ENCODE measurements around the gene SORBS1. TPM values are rescaled to one million over a fixed set of nuclear protein-coding genes. Genes with fewer than 3 reads are reported as not detected.

The SORBS1 gene
- total RNA-seq, 1 donor from 2014 or later = 30.7 TPM

- peaks cover 32% of the 10 kb centered on the region for H3K4me1 Mint-ChIP-seq (ENCODE audit: low read depth)
- DNase-seq (ENCODE audit: low spot score, unreplicated experiment) = no peak
- H3K27me3 Mint-ChIP-seq = peaks cover 4% of the 10 kb centered on the region
- no peak for TF ChIP-seq CTCF (IDR thresholded peaks at IDR 0.05; ENCODE audit: unreplicated experiment)
- H3K36me3 Mint-ChIP-seq (ENCODE audit: insufficient read depth) = no peaks in the 10 kb centered on the region
- no peak overlapping the region for H3K4me3 Mint-ChIP-seq (ENCODE audit: low read depth)
- H3K9me3 Mint-ChIP-seq (ENCODE audit: low read depth) = no peaks in the 10 kb centered on the region
- H3K27ac Mint-ChIP-seq = no peak overlapping the region
Measured at GRCh38 chr10:95509251-95509650, 51.9 kb downstream of the SORBS1 start.

GRCh38 chr10:95508730-95509129 is 52.4 kb downstream of the SORBS1 start:
- Mint-ChIP-seq H3K4me1 (ENCODE audit: low read depth) (peaks cover 32% of the 10 kb centered on the region), H3K27me3 (peaks cover 5% of the 10 kb centered on the region), H3K9me3 (ENCODE audit: low read depth) (no peaks in the 10 kb centered on the region), H3K4me3 (ENCODE audit: low read depth) (no peak overlapping the region), H3K36me3 (ENCODE audit: insufficient read depth) (no peaks in the 10 kb centered on the region), H3K27ac (no peak overlapping the region)
- DNase-seq (ENCODE audit: low spot score, unreplicated experiment) = no peak
- no peak for TF ChIP-seq CTCF (IDR thresholded peaks at IDR 0.05; ENCODE audit: unreplicated experiment)

GRCh38 chr10:95506056-95506737 is 55.0 kb downstream of the SORBS1 start:
- no peak for DNase-seq (ENCODE audit: low spot score, unreplicated experiment)
- H3K9me3 Mint-ChIP-seq (ENCODE audit: low read depth) = no peaks in the 10 kb centered on the region
- no peaks in the 10 kb centered on the region for H3K36me3 Mint-ChIP-seq (ENCODE audit: insufficient read depth)
- no peak overlapping the region for H3K4me3 Mint-ChIP-seq (ENCODE audit: low read depth)
- peaks cover 5% of the 10 kb centered on the region for H3K27me3 Mint-ChIP-seq
- TF ChIP-seq CTCF (IDR thresholded peaks at IDR 0.05; ENCODE audit: unreplicated experiment) = no peak
- peaks cover 33% of the 10 kb centered on the region for H3K4me1 Mint-ChIP-seq (ENCODE audit: low read depth)
- no peak overlapping the region for H3K27ac Mint-ChIP-seq

- no peak for TF ChIP-seq CTCF (IDR thresholded peaks at IDR 0.05; ENCODE audit: unreplicated experiment)
- no peak overlapping the region for H3K27ac Mint-ChIP-seq
- DNase-seq (ENCODE audit: low spot score, unreplicated experiment) = no peak
- peaks cover 5% of the 10 kb centered on the region for H3K27me3 Mint-ChIP-seq
- peaks cover 34% of the 10 kb centered on the region for H3K4me1 Mint-ChIP-seq (ENCODE audit: low read depth)
- H3K36me3 Mint-ChIP-seq (ENCODE audit: insufficient read depth) = no peaks in the 10 kb centered on the region
- H3K9me3 Mint-ChIP-seq (ENCODE audit: low read depth) = no peaks in the 10 kb centered on the region
- no peak overlapping the region for H3K4me3 Mint-ChIP-seq (ENCODE audit: low read depth)
Measured at GRCh38 chr10:95505641-95506040, 55.5 kb downstream of the SORBS1 start.

GRCh38 chr10:95505084-95505610 is 56.0 kb downstream of the SORBS1 start:
- Mint-ChIP-seq H3K36me3 (ENCODE audit: insufficient read depth) (no peaks in the 10 kb centered on the region), H3K9me3 (ENCODE audit: low read depth) (no peaks in the 10 kb centered on the region), H3K4me3 (ENCODE audit: low read depth) (no peak overlapping the region), H3K27me3 (peaks cover 5% of the 10 kb centered on the region), H3K4me1 (ENCODE audit: low read depth) (peaks cover 35% of the 10 kb centered on the region), H3K27ac (no peak overlapping the region)
- no peak for TF ChIP-seq CTCF (IDR thresholded peaks at IDR 0.05; ENCODE audit: unreplicated experiment)
- DNase-seq (ENCODE audit: low spot score, unreplicated experiment) = no peak

Measured in progenitor cell of endocrine pancreas (in vitro differentiated cells).